ENCODE data around the gene SPEM2. TPM values are rescaled to one million over a fixed set of nuclear protein-coding genes. Genes with fewer than 3 reads are reported as not detected.

SPEM2 gene
- total RNA-seq, 3 donors from 2014 or later (not counting 1 experiment from before 2014, with no cell fraction given): not detected

DNA sequence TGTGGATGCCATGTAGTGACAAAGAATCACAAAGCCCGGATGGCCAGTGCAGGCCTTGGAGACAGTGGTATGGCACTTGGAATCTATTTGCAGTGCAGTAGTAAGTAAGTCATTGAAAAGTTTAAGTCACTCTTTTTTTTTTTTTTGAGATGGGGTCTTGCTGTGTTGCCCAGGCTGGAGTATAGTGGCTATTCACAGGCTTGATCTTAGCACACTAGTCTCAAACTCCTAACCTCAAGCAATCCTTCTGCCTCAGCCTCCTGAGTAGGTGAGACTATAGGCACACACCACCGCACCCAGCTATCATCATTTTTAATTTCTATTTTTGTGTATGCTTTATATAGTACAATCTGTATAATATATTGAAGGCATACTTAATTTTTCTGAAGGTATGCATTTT is 26.8 kb upstream of the SPEM2 start:
- Mint-ChIP-seq H3K27me3 (ENCODE audit: low read depth in 2 of 2) (no peaks in the 10 kb centered on the region), H3K4me1 (peaks cover 14 to 24% of the 10 kb centered on the region in 2 donors), H3K27ac (no peak overlapping the region), H3K36me3 (no peaks in the 10 kb centered on the region), H3K9me3 (no peaks in the 10 kb centered on the region), H3K4me3 (no peak overlapping the region)
- no peak for DNase-seq
- Histone ChIP-seq H3K27ac (ENCODE audit: low read length) (no peak overlapping the region), H3K27me3 (ENCODE audit: control insufficient read depth, insufficient read depth, low read length) (no peaks in the 10 kb centered on the region), H3K4me3 (ENCODE audit: low read length) (no peak overlapping the region), H3K36me3 (ENCODE audit: control insufficient read depth, insufficient read depth, low read length) (no peaks in the 10 kb centered on the region), H3K9me3 (ENCODE audit: control insufficient read depth, insufficient read depth, low read length) (no peaks in the 10 kb centered on the region), H3K4me1 (ENCODE audit: control insufficient read depth, insufficient read depth, low read length) (peaks cover 23% of the 10 kb centered on the region)
- intact Hi-C loops (cut with micrococcal nuclease): no loop called here
- TF ChIP-seq, protein P1, sequence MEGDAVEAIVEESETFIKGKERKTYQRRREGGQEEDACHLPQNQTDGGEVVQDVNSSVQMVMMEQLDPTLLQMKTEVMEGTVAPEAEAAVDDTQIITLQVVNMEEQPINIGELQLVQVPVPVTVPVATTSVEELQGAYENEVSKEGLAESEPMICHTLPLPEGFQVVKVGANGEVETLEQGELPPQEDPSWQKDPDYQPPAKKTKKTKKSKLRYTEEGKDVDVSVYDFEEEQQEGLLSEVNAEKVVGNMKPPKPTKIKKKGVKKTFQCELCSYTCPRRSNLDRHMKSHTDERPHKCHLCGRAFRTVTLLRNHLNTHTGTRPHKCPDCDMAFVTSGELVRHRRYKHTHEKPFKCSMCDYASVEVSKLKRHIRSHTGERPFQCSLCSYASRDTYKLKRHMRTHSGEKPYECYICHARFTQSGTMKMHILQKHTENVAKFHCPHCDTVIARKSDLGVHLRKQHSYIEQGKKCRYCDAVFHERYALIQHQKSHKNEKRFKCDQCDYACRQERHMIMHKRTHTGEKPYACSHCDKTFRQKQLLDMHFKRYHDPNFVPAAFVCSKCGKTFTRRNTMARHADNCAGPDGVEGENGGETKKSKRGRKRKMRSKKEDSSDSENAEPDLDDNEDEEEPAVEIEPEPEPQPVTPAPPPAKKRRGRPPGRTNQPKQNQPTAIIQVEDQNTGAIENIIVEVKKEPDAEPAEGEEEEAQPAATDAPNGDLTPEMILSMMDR (IDR thresholded peaks at IDR 0.05): no peak
- 100% methylated on average over 1 of the region's 2 CpGs for WGBS (ENCODE audit: insufficient coverage)
- no peak for ATAC-seq

DNA sequence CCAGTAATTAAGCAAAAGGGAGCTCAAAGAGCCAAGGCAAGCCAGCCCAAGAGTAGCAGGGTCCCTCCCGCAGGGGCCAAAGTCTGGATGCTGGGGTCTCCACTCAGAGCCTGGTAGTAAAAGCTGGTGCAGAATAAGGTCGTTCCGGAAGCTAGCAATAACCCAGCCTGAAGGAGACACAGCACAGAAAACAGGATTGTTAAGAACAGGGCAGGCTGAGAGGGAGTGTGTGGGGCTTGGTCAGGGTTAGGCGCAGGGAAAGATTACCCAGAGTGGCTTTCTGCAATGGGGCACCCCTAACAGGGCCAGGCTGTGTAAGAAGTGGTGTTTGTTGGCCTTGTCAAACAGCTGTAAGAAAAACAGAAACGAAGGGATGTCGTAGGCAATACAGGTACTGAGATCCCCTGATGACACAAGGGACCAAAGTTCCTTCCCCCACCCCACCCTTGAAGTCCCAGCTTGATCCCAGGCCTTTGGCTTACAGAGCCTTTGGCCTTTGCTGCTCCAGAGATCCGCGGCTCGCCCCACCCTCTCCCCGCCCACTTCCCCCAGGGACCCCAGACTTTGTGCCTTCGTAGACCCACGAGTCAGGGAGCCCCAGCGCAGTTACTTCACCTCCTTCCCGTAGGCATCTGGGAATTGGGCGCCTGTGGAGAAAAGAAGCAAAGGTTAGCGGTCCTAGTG is 22.2 kb upstream of the SPEM2 start:
- peak overlapping the region; percentile 69 for H3K4me3 ChIP-seq (ENCODE audit: low read length)
- no peaks in the 10 kb centered on the region for H3K36me3 Mint-ChIP-seq
- TF ChIP-seq, protein P1 (IDR thresholded peaks at IDR 0.05): no peak
- H3K27ac Mint-ChIP-seq: peak overlapping the region; percentile 90 to 96
- peaks cover 3% of the 10 kb centered on the region for H3K27me3 ChIP-seq (ENCODE audit: control insufficient read depth, insufficient read depth, low read length)
- no peaks in the 10 kb centered on the region for H3K9me3 Mint-ChIP-seq
- no peaks in the 10 kb centered on the region for H3K36me3 ChIP-seq (ENCODE audit: control insufficient read depth, insufficient read depth, low read length)
- intact Hi-C loops (cut with micrococcal nuclease): no loop called here
- ATAC-seq (no peak), DNase-seq (peak in 1 of 2 donors; percentile 45)
- peak overlapping the region; percentile 60 for H3K27ac ChIP-seq (ENCODE audit: low read length)
- H3K27me3 Mint-ChIP-seq (ENCODE audit: low read depth in 2 of 2): peaks cover 0 to 8% of the 10 kb centered on the region in 2 donors
- H3K4me3 Mint-ChIP-seq: peak overlapping the region; percentile 92
- WGBS (ENCODE audit: insufficient coverage): 22% methylated on average over 16 of the region's 16 CpGs
- peaks cover 8 to 27% of the 10 kb centered on the region in 2 donors for H3K4me1 Mint-ChIP-seq
- no peaks in the 10 kb centered on the region for H3K9me3 ChIP-seq (ENCODE audit: control insufficient read depth, insufficient read depth, low read length)
- H3K4me1 ChIP-seq (ENCODE audit: control insufficient read depth, insufficient read depth, low read length): peaks cover 24% of the 10 kb centered on the region

DNA sequence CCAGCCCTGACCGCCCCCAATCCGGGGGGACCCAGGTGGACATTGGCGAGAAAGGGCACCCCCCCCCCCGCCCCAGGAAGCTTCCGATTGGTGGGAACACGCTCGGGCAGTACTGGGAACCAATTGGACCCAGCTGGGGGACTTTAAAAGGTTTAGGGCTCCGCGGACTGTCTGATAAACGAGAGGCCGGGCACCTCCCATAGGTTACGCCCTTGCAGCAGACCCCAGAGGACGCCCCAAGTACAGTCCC is 21.8 kb upstream of the SPEM2 start:
- H3K27ac ChIP-seq (ENCODE audit: low read length): peak overlapping the region; percentile 60
- H3K4me3 ChIP-seq (ENCODE audit: low read length): peak overlapping the region; percentile 69
- TF ChIP-seq, protein P1 (IDR thresholded peaks at IDR 0.05): no peak
- H3K9me3 Mint-ChIP-seq: no peaks in the 10 kb centered on the region
- no peaks in the 10 kb centered on the region for H3K36me3 ChIP-seq (ENCODE audit: control insufficient read depth, insufficient read depth, low read length)
- no peak for DNase-seq
- 1% methylated on average over 13 of the region's 13 CpGs for WGBS (ENCODE audit: insufficient coverage)
- H3K4me1 ChIP-seq (ENCODE audit: control insufficient read depth, insufficient read depth, low read length): peaks cover 27% of the 10 kb centered on the region
- H3K4me1 Mint-ChIP-seq: peaks cover 8 to 27% of the 10 kb centered on the region in 2 donors
- peak in 1 of 3 donors; percentile 3 for ATAC-seq
- intact Hi-C loops (cut with micrococcal nuclease): no loop called here
- peak overlapping the region; percentile 90 to 96 for H3K27ac Mint-ChIP-seq
- peak overlapping the region; percentile 92 for H3K4me3 Mint-ChIP-seq
- H3K27me3 Mint-ChIP-seq (ENCODE audit: low read depth in 2 of 2): peaks cover 0 to 8% of the 10 kb centered on the region in 2 donors
- H3K27me3 ChIP-seq (ENCODE audit: control insufficient read depth, insufficient read depth, low read length): peaks cover 3% of the 10 kb centered on the region
- H3K9me3 ChIP-seq (ENCODE audit: control insufficient read depth, insufficient read depth, low read length): no peaks in the 10 kb centered on the region
- H3K36me3 Mint-ChIP-seq: no peaks in the 10 kb centered on the region

All from natural killer cell (primary cell).